ENCODE measurements around the gene NEDD4L. TPM values are rescaled to one million over a fixed set of nuclear protein-coding genes. Genes with fewer than 3 reads are reported as not detected.

NEDD4L gene
- total RNA-seq, 2 experiments from 2014 or later: 3.2 to 3.3 TPM

DNA sequence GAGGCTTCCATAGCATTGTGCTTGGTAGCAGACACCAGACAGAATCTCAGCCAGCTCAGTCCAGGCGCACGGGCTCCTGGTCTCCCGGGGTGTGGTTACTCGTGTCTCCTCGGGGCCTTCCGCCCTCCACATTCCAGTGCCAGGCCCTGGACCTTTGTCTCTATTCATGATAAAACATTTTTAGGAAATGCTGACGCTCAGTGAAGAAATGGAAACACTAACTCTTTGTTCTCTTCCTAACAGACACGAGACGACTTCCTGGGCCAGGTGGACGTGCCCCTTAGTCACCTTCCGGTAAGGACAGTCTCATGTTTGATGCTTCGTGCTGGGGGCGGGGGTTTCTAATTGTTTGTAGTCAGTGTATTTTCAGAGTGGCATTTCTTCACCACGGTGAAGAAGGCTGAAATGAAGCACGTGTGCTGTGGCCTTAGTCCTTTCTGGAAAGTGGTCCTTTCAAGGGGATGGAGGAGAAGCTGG lies 271.8 kb downstream of the NEDD4L start:
- no peaks in the 10 kb centered on the region for H3K9me3 ChIP-seq (ENCODE audit: low read length)
- POLR2A ChIA-PET: no interaction called here
- no peak for DNase-seq (ENCODE audit: low spot score)
- no peaks in the 10 kb centered on the region for H3K4me1 ChIP-seq (ENCODE audit: insufficient read depth, low read length, poor library complexity, severe bottlenecking)
- H2AFZ ChIP-seq (ENCODE audit: low read length): no peak overlapping the region
- TF ChIP-seq EZH2phosphoT487 (IDR thresholded peaks at IDR 0.05; ENCODE audit: borderline replicate concordance, low read depth, low read length): no peak
- TF ChIP-seq, protein P1, sequence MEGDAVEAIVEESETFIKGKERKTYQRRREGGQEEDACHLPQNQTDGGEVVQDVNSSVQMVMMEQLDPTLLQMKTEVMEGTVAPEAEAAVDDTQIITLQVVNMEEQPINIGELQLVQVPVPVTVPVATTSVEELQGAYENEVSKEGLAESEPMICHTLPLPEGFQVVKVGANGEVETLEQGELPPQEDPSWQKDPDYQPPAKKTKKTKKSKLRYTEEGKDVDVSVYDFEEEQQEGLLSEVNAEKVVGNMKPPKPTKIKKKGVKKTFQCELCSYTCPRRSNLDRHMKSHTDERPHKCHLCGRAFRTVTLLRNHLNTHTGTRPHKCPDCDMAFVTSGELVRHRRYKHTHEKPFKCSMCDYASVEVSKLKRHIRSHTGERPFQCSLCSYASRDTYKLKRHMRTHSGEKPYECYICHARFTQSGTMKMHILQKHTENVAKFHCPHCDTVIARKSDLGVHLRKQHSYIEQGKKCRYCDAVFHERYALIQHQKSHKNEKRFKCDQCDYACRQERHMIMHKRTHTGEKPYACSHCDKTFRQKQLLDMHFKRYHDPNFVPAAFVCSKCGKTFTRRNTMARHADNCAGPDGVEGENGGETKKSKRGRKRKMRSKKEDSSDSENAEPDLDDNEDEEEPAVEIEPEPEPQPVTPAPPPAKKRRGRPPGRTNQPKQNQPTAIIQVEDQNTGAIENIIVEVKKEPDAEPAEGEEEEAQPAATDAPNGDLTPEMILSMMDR (conservative IDR thresholded peaks at IDR 0.05; ENCODE audit: low read length): no peak
- BruUV-seq (replicated peaks): no TSS peak
- H3K4me3 ChIP-seq (ENCODE audit: low read depth, low read length, poor library complexity, severe bottlenecking): no peak overlapping the region
- no peak overlapping the region for H3K27ac ChIP-seq (ENCODE audit: low read depth, low read length, poor library complexity, severe bottlenecking)
- no peaks in the 10 kb centered on the region for H3K79me2 ChIP-seq (ENCODE audit: insufficient read depth, low read depth, low read length)
- H4K20me1 ChIP-seq (ENCODE audit: insufficient read depth, low read length): no peaks in the 10 kb centered on the region
- no peaks in the 10 kb centered on the region for H3K9me2 ChIP-seq (ENCODE audit: insufficient read depth, low read length)
- intact Hi-C loops (cut with micrococcal nuclease; ENCODE audit: unreplicated experiment): no loop called here
- H3K36me3 ChIP-seq (ENCODE audit: insufficient read depth, low read length): no peaks in the 10 kb centered on the region
- no peak overlapping the region for H3K4me2 ChIP-seq (ENCODE audit: low read length)
- CTCF ChIA-PET (ENCODE audit: unreplicated experiment): no interaction called here

DNA sequence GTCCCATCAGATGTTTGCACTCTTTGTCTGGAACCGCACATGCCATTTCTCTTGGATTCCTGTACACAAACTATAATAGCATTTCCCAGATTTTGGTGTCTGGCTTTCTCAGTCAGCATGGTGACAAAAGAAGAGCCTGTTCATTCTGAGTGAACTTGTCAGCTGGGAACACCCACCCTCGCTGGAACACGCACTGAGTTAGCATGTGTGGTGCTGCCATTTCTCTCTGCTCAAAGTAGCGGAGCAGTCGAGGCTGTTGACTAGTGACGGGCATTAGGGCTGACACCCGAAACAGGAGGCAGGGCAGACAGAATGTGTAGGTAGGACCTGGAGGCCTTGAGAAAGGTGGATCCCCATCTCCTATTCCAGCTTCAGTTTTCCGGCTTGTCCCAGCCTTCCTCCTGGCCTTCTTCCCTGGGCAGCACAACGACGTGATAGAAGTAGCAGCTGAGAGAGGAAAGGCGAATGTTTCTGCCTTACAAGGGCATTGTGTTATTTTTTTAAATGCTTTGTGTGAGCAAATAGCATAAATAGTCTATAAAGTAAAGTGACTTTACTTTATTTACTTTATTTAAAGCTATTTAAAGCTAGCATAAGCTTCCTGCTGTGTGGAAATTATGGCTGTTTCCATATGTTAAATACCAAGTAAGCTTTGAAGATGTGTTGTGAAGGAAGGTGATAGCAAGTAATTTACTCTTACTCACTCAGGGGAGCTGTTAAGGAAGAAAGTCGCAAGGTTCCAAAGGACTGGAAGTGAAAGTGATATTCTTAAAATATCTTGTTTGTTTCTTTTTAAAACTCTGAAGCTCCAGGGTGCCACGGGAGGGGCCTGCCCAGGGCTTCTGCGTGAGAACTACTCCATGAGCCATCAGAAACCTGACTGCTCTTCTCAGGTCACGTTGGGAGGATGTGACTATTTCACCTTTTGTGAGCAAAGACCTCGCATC lies 272.6 kb downstream of the NEDD4L start:
- Histone ChIP-seq H4K20me1 (ENCODE audit: insufficient read depth, low read length) (no peaks in the 10 kb centered on the region), H3K4me3 (ENCODE audit: low read depth, low read length, poor library complexity, severe bottlenecking) (no peak overlapping the region), H3K4me2 (ENCODE audit: low read length) (no peak overlapping the region), H2AFZ (ENCODE audit: low read length) (no peak overlapping the region), H3K9me3 (ENCODE audit: low read length) (no peaks in the 10 kb centered on the region), H3K9me2 (ENCODE audit: insufficient read depth, low read length) (no peaks in the 10 kb centered on the region), H3K79me2 (ENCODE audit: insufficient read depth, low read depth, low read length) (no peaks in the 10 kb centered on the region), H3K27ac (ENCODE audit: low read depth, low read length, poor library complexity, severe bottlenecking) (no peak overlapping the region), H3K36me3 (ENCODE audit: insufficient read depth, low read length) (no peaks in the 10 kb centered on the region), H3K4me1 (ENCODE audit: insufficient read depth, low read length, poor library complexity, severe bottlenecking) (no peaks in the 10 kb centered on the region)
- BruUV-seq (replicated peaks): no TSS peak
- TF ChIP-seq EZH2phosphoT487 (IDR thresholded peaks at IDR 0.05; ENCODE audit: borderline replicate concordance, low read depth, low read length): no peak
- TF ChIP-seq, protein P1 (conservative IDR thresholded peaks at IDR 0.05; ENCODE audit: low read length): no peak
- ChIA-PET CTCF (ENCODE audit: unreplicated experiment) (no interaction called here), POLR2A (no interaction called here)
- no peak for DNase-seq (ENCODE audit: low spot score)
- intact Hi-C loops (cut with micrococcal nuclease; ENCODE audit: unreplicated experiment): no loop called here

DNA sequence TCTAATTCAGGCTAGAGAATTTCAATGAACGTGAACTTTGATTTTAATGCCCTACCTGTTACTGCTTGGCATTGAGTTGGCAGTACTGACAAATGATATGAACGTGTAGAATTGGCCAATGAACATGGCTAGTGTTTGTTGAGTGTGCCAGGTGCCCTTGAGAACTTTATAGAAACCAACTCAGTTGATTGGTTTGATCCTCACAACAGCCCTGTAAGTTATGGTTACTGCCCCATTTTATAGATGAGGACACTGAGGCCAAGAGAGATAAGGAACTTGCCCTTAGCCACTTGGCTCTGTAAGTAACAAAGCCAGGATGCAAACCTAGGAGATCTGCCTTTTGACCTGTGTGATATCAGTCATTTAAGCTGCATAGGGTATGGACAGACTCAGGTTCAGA lies 275.7 kb downstream of the NEDD4L start:
- H2AFZ ChIP-seq (ENCODE audit: low read length): no peak overlapping the region
- H3K4me2 ChIP-seq (ENCODE audit: low read length): no peak overlapping the region
- no peaks in the 10 kb centered on the region for H3K79me2 ChIP-seq (ENCODE audit: insufficient read depth, low read depth, low read length)
- H3K4me1 ChIP-seq (ENCODE audit: insufficient read depth, low read length, poor library complexity, severe bottlenecking): no peaks in the 10 kb centered on the region
- no peaks in the 10 kb centered on the region for H3K9me2 ChIP-seq (ENCODE audit: insufficient read depth, low read length)
- intact Hi-C loops (cut with micrococcal nuclease; ENCODE audit: unreplicated experiment): no loop called here
- H4K20me1 ChIP-seq (ENCODE audit: insufficient read depth, low read length): no peaks in the 10 kb centered on the region
- BruUV-seq (replicated peaks): no TSS peak
- H3K27ac ChIP-seq (ENCODE audit: low read depth, low read length, poor library complexity, severe bottlenecking): no peak overlapping the region
- POLR2A ChIA-PET: no interaction called here
- H3K4me3 ChIP-seq (ENCODE audit: low read depth, low read length, poor library complexity, severe bottlenecking): no peak overlapping the region
- TF ChIP-seq, protein P1 (conservative IDR thresholded peaks at IDR 0.05; ENCODE audit: low read length): no peak
- no peak for TF ChIP-seq EZH2phosphoT487 (IDR thresholded peaks at IDR 0.05; ENCODE audit: borderline replicate concordance, low read depth, low read length)
- CTCF ChIA-PET (ENCODE audit: unreplicated experiment): no interaction called here
- DNase-seq (ENCODE audit: low spot score): no peak
- no peaks in the 10 kb centered on the region for H3K36me3 ChIP-seq (ENCODE audit: insufficient read depth, low read length)
- no peaks in the 10 kb centered on the region for H3K9me3 ChIP-seq (ENCODE audit: low read length)

All from OCI-LY7 (cell line).